NCI-H2107 treated with DMSO at 0.1 percent for 48 hours (cell line): Measurements from ENCODE around the gene CEACAM20.
"Not testable (repeated sequence)": the region's sequence is repeated elsewhere in the genome, so short reads cannot be mapped to it uniquely, and the experiment has no call there.

Source experiments
- DNase-seq: peaks from one replicate; lab custom pipeline; 2025; ENCODE audit not compliant: unreplicated experiment; lab: John Stamatoyannopoulos, UW

CEACAM20 gene

GRCh38 chr19:44498988-44499387 is 30.5 kb downstream of the CEACAM20 start:
- no peak for DNase-seq

GRCh38 chr19:44496711-44497110 is 32.8 kb downstream of the CEACAM20 start:
- no peak for DNase-seq

- no peak for DNase-seq
Measured at GRCh38 chr19:44476559-44477408, 52.7 kb downstream of the CEACAM20 start.

GRCh38 chr19:44468730-44469129 is 60.7 kb downstream of the CEACAM20 start:
- not testable (repeated sequence) for DNase-seq

- not testable (repeated sequence) for DNase-seq
Measured at GRCh38 chr19:44462600-44463286, 66.7 kb downstream of the CEACAM20 start.
